HG03095 (cell line): Measurements from ENCODE around the gene PFKFB4.
"Not testable (repeated sequence)": the region's sequence is repeated elsewhere in the genome, so short reads cannot be mapped to it uniquely, and the experiment has no call there.

ENCODE experiments used
- ATAC-seq: cut with Tn5 transposase; IDR thresholded peaks from one replicate; pipeline ENCODE4 v1.9.1; 2021; ENCODE audit warnings: moderate library complexity; ENCODE audit not compliant: unreplicated experiment

The PFKFB4 gene

DNA sequence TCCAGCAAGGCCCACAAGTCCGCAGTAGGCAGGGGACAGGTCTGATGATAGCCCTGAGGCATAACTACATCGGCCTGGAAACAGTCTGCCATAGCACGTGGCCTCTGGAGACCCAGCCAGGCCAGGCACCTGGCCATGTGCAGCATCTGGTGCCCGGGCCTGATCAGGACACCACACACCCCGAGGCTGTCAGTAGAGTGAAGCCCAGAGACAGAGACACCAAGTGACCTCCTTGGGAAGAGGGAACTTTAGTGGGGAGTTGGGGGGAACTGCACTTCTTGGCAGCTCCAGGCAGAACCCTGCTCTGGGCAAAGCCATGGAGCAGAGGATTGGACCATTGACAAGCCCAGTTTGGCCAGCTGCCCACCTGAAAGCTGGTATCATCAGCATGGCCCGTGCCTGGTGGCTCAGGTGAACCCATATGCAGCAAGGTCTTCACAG lies 53.9 kb downstream of the PFKFB4 start:
- no peak for ATAC-seq

DNA sequence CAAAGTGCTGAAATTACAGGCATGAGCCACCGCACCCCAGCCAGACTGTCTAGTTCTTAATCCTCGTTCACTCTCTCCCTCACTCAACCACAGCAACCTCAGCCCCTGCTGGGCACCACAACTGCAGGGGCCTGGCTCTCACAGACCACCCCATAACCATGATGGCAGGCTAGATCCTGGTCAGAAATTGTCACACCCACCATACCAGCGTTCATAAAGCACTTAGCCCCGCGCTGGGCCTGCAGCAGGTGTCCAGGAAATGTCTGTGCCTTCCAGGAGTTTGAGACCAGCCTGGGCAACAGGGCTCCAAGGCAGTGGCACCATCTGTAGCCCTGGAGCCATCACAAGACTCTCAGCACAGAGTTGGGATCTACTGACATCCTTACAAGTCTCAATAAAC lies 54.5 kb downstream of the PFKFB4 start:
- no peak for ATAC-seq

DNA sequence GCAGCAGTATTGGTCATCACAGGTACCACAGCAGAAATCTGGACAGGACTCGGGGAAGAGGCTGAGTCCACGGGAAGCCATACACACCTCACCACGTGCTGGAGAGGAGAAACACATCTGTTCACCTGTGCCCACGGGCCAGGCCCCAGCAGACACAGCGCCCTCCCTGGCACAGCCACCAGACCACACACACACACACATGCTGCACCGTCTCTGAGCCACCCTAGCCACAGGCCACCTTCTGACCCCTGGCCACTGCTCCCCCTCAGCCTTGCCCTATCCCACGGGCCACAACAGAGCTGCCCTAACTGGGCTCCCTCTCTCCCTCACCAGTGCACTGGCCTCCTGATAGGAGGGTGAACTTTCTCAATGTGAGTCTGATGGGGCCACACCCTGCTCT lies 55.4 kb downstream of the PFKFB4 start:
- ATAC-seq = no peak

DNA sequence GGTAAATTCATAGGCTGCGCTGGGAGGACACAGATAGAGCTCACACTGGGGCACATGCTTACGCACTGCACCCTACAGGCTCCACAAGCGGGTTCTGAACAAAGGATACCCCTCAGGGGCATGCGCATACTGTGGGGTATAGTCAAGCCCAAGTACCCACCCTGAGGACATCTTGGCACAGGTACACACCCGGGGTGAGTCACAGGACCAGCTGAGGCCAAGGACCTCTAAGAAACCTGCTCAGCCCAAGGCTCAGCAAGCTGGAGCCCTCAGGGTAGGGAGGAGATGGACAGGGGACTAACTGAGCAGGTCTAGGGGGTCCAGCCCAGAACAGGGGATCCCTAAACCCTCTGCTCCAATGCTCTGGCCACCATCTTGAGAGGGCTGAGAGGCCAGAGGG lies 55.9 kb downstream of the PFKFB4 start:
- ATAC-seq = no peak

DNA sequence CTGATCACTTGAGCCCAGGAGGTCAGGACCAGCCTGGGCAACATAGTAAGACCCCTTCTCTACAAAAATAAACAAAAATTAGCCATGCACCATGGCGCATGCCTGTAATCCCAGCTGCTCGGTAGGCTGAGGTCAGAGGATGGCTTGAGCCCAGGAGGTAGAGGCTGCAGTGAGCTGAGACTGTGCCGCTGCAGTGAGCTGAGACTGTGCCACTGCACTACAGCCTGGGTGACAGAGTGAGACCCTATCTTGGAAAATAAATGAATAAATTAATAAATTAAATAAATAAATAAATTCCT lies 63.5 kb downstream of the PFKFB4 start:
- no peak for ATAC-seq

DNA sequence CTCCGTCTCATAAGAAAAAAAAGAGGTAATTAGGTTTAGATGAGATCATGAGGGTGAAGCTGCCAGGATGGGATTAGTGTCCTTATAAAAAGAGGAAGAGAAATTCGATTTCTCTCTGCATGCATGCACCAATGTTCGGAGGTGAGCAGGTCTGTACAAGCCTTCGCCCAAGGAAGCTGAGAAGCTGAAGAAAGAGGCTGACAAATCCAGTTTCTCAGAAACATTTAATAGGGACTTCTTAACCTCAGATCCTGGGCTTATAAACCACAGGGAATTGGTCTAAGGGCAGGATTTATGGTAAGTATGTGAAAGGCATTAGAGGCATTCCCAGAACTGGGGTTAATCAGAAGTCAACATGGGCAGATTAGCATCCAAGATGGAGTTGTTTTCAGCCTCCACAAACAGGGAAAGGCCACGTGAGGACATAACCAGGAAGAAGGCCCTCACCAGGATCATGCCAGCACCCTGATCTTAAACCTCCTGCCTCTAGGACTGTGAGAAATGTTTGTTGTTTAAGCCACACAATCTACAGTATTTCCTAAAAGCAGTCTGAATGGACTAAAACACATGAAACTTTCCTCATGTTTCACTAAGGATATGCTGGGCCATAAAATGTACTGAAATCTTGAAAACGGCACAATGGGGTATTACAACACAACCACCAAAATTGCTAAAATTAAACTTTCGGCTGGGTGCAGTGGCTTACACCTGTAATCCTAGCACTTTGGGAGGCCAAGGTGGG lies 64.0 kb downstream of the PFKFB4 start:
- no peak for ATAC-seq

DNA sequence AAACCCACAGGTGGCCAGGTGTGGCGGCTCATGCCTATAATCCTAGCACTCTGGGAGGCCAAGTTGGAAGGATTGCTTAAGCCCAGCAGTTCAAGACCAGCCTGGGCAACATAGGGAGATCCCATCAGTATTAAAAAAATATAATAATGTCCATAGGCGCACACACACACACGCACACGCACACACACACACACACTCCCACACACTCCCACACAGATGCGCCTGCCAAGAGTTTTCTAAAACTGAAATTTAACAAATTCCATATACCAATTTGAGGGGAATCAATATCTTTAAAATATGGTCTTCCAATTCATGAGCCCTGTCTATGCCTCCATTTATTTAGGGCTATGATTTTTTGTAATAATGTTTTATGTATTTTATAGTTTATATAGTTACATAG lies 69.7 kb downstream of the PFKFB4 start:
- ATAC-seq = no peak

DNA sequence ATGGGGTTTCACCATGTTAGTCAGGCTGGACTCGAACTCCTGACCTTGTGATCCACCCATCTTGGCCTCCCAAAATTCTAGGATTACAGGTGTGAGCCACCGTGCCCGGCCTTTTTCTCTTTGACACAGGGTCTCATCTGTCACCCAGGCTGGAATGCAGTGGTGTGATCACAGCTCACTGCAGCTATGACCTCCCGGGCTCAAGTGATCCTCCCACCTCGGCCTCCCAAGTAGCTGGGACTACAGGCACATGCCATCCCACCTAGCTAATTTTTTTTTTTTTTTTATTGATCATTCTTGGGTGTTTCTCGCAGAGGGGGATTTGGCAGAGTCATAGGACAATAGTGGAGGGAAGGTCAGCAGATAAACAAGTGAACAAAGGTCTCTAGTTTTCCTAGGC lies 73.8 kb downstream of the PFKFB4 start:
- not testable (repeated sequence) for ATAC-seq

DNA sequence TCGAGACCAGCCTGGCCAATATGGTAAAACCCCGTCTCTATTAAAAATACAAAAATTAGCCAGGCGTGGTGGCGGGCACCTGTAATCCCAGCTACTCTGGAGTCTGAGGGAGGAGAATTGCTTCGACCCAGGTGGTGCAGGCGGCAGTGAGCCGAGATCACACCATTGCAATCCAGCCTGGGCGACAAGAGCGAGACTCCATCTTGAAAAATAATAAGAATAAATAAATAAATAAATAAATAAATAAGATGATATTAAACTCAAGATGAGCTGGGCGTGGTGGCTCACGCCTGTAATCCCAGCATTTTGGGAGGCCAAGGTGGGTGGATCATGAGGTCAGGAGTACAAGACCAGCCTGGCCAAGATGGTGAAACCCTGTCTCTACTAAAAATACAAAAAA lies 75.7 kb downstream of the PFKFB4 start:
- not testable (repeated sequence) for ATAC-seq

DNA sequence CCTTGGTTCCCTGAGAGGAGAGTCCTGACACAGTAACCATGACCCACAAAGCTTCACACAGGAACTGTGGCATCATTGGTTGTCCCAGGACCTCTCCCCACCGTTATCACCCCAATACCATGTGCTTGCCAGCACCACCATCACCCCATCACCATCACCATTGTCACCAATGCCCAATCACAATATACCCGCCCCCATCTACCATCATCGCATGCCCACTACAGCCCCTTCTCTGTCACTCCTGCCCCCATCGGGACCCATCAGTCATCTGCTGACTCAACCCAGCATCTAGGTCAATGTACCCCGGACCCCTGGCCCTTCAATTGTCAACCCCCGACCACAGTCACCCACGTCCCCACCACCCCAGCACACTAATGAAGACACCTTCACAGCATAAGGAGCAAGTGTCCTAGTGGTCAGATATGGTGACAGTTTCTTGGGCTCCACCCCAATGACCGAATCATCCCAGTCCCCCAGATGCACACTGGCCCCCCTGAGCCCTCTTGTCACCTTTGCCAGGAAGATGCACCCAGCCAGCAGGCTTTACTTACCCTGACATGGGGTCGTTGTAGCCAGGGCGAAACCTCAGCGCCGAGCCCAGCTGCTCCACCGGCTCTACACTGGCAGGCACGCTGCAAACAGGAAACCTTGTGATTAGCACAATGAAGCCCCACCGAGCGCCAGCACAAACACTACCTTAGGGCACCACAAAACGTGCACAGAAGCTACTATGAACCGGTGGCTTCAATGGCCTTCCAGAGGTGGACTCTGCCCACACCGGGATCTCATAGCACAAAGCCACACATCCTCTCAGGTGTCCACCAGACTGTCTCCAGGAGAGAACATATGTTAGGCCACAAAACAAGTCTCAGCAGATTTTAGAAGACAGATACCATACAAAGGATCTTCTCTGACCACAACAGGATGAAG lies 77.7 kb downstream of the PFKFB4 start:
- ATAC-seq = no peak

DNA sequence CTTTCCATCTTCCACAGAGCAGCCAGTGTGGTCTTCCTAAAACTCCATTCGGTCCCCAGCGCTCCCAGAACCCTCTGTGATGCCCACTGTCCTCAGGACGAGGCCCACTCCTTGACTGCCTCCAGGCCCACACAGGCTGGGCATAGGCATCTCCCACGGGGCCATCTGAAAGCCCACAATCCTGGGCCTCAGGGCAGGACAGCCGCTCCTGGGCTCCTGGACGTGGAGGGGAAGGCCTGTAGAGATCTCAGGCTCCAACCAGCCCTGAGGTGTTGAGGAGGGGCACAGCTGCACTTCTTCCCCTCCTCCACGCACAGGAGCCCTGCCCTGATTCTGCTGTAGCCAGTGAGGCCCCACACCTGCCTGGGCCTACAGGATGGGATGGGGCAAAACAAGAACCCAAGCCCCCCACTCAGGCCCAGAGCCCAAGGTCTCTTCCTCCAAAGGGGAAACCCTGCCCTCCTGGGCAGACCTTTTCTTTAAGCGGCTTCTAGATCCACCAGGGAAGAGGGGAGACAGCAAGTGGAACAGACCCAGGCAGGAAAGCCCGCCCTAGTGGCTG lies 78.6 kb downstream of the PFKFB4 start:
- ATAC-seq = no peak

DNA sequence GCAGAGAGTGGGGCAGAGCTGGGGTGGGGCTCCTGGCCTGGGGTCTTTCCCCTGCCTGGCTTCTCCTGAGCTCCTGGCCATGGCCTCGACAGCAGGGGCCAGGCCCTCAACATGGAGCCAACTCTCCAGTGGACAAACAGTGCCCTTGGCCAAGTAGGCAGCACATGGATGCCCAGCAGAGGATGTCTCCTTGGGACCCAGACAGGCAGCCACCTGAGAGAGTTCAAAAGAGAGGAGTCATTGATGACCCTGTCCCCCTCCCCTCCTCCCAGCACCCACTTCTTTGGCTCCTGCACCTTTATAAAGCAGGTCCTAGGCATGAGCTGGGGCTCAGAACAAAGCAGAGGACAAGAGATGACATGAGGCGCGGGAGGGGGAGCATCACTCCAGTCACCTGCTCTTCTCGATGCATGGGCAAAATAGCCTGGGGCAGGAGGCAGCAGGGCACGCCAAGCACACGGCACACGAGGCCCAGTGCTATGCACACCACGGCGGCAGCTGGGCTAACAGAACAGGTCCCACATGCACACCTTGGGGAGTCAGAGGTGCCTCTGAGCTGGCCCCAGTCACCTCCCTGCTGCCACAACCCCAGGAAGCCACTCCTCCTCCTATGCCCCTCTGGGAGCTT lies 80.1 kb downstream of the PFKFB4 start:
- no peak for ATAC-seq

DNA sequence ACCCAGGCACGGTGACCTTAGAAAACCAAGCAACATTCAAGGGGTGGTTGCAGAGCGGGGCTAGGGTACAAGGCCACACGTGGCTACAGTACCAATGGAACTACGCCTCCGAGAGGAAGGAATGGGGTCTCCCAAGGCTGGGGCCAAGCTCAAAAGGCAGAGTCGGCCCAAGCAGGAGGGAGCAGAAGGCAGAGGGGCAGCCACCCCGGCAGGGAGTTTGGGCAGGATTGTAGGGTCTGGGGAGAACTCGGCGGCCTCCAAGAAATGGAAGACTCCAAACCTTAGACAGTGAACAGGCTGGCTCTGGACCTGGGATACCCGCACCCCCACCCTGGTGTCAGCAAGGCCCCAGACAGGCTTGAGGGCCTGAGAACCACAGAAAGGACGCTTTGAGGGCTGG lies 81.4 kb downstream of the PFKFB4 start:
- no peak for ATAC-seq

DNA sequence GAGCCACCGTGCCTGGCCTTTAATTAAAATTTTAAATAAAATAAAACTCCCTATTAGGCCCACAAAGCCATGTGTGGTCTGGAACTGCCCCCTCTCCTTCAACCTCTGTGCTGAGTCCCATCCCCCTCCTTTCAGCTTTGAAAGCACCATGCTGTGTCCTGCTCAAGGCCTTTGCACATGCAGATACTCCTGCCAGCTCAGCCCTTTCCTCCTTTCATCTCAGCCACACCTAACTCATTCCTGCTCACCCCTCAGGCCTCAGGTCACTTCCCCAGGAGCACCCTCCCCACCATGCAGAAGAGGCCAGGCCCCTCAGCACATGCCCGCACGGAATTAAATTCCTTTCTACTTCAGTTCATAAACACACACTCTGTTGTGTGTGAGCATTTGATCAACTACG lies 82.0 kb downstream of the PFKFB4 start:
- no peak for ATAC-seq

DNA sequence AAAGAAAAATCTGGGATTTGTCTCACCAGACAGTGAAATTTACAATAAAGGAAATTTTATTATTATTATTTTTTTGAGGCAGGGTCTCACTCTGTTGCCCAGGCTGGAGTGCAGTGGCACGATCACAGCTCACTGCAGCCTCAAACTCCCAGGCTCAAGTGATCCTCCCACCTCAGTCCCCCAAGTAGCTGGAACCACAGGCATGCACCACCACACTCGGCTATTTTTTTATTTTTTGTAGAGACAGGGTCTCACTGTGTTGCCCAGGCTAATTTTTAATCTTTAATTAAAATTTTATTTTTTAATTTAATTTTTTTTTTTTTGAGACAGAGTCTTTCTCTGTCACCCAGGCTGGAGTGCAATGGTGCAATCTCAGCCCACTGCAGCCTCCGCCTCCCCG lies 82.6 kb downstream of the PFKFB4 start:
- not testable (repeated sequence) for ATAC-seq

DNA sequence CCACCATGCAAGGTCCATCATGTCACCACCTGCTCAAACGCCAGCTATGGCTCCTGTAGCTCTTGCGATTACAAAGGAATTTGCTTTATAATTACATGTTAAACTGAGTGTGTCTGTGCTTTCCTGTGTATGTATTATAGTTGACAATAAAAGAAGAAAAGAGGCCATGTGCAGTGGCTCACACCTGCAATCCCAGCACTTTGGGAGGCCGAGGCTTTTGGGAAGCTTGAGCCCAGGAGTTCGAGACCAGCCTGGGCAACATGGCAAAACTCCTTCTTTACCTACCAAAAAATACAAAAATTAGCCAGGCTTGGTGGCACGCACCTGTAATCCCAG lies 83.0 kb downstream of the PFKFB4 start:
- no peak for ATAC-seq

DNA sequence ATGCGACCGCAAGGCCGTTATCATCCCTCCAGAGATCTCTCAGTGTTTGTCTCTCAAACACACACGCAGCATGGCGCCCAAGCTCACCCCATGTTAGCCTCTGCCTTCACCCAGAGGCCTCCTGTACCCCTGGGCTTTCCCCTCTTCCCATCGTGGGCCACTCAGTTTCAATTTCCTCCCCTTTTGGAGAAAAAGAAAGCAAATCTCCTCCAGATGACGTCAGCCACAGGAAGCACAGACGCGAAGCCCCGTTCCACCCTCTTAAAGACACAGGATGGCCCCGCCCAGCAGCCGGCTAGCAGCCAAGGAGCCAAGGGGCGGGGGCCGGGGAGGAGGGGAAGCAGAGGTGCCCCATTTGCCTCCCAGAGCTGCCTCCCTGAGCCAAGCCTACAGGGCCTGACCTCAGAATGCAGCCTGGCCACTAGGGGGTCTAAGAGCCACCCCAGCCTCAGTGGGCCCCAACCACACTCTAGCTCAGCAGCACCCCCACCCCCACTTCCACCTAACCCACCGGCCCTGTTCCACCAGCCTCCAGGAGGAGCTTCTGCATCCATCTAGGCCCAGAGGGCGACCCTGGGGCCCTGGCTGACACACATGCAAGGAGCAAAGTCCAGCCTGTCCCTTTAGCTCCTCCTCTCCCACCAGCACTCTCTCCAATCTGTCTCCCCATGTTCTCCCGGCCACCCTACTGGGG lies 83.5 kb downstream of the PFKFB4 start:
- ATAC-seq = peak; percentile 71

DNA sequence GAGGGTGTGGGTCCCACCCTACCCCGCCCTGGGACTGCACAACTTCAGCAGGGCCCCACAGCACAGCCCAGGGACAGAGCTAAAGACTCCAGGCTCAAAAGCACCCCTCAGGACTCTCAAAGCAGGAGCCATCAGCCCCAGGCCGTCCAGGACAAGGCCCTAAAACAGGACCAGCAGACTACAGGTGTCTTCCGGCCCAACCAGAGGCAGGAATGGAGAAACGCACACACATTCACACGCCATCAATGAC lies 84.0 kb downstream of the PFKFB4 start:
- ATAC-seq = peak; percentile 20

DNA sequence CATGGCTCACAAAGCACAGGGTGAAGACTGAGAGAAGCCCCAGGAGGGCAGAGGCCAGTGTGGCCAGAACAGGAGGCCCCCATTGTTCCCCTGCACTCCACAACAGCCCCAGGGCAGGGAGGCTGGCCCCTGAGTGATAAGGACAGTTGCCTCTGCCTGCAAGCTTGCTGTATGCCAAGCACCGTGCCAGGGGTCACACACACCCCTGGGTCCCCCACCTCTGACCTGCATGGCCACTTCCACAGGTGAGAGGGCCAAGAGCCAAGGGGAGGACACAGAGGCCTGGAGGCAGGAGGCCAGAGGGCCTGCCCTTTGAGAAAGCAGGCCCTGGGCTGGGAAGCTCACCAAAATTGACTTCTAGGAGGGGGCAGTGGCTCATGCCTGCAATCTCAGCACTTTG lies 86.3 kb downstream of the PFKFB4 start:
- ATAC-seq = no peak

DNA sequence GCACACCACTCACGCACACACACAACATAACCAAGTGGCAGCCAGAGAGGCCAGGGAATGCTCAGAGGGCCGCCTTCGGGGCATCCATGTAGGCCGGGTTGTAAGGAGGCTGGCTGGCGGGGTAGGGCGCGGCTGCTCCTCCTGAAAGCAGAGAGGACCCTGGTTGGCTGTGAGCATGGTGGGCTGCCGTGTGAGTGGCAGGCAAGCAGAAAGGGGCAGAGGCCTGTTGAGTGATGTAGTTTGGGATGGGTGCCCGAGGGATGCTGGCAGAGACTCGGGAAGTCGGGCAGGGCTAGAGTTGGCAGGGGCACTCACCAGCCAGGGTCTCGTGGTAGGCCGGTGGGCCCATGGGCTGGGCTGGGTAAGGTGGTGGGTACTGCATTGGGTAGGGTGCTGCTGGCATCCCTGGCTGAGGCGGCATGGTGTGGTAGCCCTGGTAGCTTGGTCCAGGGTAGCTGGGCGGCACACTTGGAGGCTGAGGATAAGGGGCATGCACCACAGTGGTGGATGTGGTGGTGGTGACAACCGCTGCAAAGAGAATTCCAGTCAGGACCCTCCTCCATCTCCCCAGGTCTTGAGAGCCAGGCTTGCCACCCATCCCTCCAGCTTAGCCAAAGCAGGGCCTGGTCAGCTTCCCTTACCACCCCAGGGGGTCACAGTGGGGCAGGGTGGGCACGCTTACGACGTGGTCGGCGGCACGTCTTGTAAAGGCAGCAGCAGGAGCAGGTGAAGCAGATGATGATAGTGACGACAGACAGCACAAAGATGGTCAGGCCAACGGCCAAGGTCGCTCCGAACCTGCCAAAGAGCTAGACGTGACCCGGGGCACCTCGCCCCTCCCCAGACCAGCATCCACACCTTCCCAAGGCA lies 87.3 kb downstream of the PFKFB4 start:
- no peak for ATAC-seq
